GM15510 (cell line): ENCODE data around the gene CLTCL1.

Source experiments
- POLR2A ChIP-seq: IDR thresholded peaks from 3 replicates; pipeline ENCODE4 v1.6.1; 2011; ENCODE audit warnings: borderline replicate concordance; ENCODE audit not compliant: insufficient read length; ENCODE audit errors: extremely low read depth

CLTCL1 gene

GRCh38 chr22:19146215-19146968 is 145.1 kb downstream of the CLTCL1 start:
- TF ChIP-seq POLR2A, result no peak

GRCh38 chr22:19143967-19144400 is 147.5 kb downstream of the CLTCL1 start:
- no peak for TF ChIP-seq POLR2A

GRCh38 chr22:19143212-19143611 is 148.3 kb downstream of the CLTCL1 start:
- no peak for TF ChIP-seq POLR2A

- no peak for TF ChIP-seq POLR2A
Measured at GRCh38 chr22:19142394-19142793, 149.1 kb downstream of the CLTCL1 start.

- TF ChIP-seq POLR2A, result no peak
Measured at GRCh38 chr22:19139974-19140373, 151.5 kb downstream of the CLTCL1 start.

GRCh38 chr22:19139001-19139356 is 152.5 kb downstream of the CLTCL1 start:
- TF ChIP-seq POLR2A, result no peak

- no peak for TF ChIP-seq POLR2A
Measured at GRCh38 chr22:19138217-19139000, 153.1 kb downstream of the CLTCL1 start.

- no peak for TF ChIP-seq POLR2A
Measured at GRCh38 chr22:19137384-19138216, 153.9 kb downstream of the CLTCL1 start.

GRCh38 chr22:19136915-19137314 is 154.6 kb downstream of the CLTCL1 start:
- TF ChIP-seq POLR2A, result no peak

GRCh38 chr22:19134874-19135273 is 156.6 kb downstream of the CLTCL1 start:
- no peak for TF ChIP-seq POLR2A

- no peak for TF ChIP-seq POLR2A
Measured at GRCh38 chr22:19134176-19134831, 157.2 kb downstream of the CLTCL1 start.

GRCh38 chr22:19133561-19133960 is 158.0 kb downstream of the CLTCL1 start:
- TF ChIP-seq POLR2A, result no peak

- TF ChIP-seq POLR2A, result no peak
Measured at GRCh38 chr22:19132693-19133400, 158.7 kb downstream of the CLTCL1 start.

GRCh38 chr22:19132153-19132552 is 159.4 kb downstream of the CLTCL1 start:
- no peak for TF ChIP-seq POLR2A
